Epithelial cell of esophagus (primary cell): Measurements from ENCODE around the gene PTGES.
"Not testable (repeated sequence)": the region's sequence is repeated elsewhere in the genome, so short reads cannot be mapped to it uniquely, and the experiment has no call there.

Experiments used
- DNase-seq: peaks from one replicate; pipeline ENCODE4 v3.0.0; 2010; ENCODE audit warnings: low read depth
- H3K4me3 ChIP-seq: 2 replicates; pipeline ENCODE4 v1.5.1; 2011; ENCODE audit warnings: mild to moderate bottlenecking, low read length, control low read depth
- TF ChIP-seq, protein P1 (sequence below): IDR thresholded peaks from 2 replicates; pipeline ENCODE4 v1.5.1; 2011; ENCODE audit warnings: low read depth, mild to moderate bottlenecking, low read length, control low read depth, inconsistent platforms; ENCODE audit not compliant: insufficient read depth; ENCODE audit errors: missing control alignments

Gene PTGES

DNA sequence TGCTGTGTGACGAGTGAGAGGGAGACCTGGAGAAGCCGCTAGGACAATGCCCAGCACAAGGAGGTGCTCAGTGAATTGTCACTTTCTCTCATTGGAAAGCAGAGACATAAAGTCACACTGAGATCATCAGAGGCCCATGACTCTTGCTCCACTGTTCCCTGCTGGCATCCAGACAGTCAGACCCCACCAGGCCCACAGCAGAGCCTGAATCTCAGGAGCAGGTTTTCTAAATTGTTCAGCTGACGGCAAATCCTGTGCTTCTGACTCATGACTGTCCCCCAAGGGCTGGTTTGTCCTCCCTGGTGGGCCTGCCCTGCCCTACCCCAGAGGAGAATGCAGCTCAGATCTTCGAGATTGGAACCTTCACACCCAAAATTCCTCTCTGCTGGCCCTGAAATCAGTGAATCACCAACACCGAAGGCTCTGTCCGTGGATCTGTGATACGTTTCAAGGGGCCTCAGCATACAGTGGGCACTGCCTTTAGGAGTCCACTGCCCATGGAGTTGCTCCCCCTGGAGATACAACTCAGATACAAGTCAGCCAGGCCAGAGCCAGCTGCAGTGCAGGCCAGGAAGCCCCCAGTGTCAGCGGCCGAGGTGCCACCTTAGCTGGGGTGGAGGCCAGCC is 2.7 kb downstream of the PTGES start:
- TF ChIP-seq, protein P1, sequence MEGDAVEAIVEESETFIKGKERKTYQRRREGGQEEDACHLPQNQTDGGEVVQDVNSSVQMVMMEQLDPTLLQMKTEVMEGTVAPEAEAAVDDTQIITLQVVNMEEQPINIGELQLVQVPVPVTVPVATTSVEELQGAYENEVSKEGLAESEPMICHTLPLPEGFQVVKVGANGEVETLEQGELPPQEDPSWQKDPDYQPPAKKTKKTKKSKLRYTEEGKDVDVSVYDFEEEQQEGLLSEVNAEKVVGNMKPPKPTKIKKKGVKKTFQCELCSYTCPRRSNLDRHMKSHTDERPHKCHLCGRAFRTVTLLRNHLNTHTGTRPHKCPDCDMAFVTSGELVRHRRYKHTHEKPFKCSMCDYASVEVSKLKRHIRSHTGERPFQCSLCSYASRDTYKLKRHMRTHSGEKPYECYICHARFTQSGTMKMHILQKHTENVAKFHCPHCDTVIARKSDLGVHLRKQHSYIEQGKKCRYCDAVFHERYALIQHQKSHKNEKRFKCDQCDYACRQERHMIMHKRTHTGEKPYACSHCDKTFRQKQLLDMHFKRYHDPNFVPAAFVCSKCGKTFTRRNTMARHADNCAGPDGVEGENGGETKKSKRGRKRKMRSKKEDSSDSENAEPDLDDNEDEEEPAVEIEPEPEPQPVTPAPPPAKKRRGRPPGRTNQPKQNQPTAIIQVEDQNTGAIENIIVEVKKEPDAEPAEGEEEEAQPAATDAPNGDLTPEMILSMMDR = no peak
- no peak overlapping the region for H3K4me3 ChIP-seq
- DNase-seq = peak; percentile 72

DNA sequence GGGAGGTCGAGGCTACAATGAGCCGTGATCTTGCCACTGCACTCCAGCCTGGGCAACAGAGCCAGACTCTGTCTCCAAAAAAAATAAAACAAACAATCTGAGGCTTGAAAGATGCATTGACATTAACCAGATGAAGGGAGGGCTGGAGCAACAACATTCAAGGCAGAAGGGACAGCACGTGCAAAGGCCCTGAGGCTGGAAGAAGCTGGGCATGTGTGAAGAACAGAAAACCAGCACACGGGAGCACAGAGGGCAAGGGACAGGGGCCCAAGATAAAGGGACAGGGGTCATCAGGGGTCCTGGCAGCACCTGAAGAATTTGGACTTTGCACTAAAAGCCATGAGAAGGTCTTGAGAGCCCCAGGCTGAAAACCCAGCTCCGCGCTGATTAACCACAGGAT is 3.3 kb downstream of the PTGES start:
- no peak overlapping the region for H3K4me3 ChIP-seq
- TF ChIP-seq, protein P1 = no peak
- DNase-seq = no peak

DNA sequence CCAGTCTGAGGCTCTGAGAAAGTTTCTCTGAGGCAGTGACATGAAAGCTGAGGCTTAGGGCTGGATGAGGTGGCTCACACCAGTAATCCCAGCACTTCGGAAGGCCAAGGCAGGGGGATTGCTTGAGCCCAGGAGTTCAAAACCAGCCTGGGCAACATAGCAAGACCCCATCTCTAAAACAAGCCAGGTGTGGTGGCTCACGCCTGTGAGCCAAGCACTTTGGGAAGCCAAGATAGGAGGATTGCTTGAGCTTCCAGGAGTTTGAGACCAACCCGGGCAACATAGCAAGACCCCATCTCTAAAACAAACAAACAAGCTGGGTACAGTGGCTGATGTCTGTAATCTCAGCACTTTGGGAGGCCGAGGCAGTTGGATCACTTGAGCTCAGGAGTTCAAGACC is 3.8 kb downstream of the PTGES start:
- not testable (repeated sequence) for H3K4me3 ChIP-seq, DNase-seq

DNA sequence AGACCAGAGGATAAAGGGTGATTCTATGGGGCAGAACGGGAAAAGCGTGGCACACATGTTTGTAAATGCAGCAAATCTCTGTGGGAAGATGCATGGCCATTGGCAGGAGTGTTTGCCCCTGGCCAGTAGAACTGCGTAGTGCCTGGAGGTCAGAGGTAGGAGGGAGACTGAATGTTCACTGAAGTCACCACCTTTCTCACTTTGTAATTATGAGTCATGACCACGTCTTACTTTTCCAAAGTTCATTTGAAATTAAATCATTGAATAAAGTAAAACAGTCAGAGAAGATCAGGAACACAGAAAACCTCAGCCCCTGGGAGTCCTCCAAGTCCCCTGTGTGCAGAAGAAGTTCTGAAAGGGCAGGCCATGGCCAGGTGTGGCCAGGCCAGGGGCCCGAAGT is 4.6 kb downstream of the PTGES start:
- TF ChIP-seq, protein P1 = no peak
- peak; percentile 55 for DNase-seq
- no peak overlapping the region for H3K4me3 ChIP-seq

DNA sequence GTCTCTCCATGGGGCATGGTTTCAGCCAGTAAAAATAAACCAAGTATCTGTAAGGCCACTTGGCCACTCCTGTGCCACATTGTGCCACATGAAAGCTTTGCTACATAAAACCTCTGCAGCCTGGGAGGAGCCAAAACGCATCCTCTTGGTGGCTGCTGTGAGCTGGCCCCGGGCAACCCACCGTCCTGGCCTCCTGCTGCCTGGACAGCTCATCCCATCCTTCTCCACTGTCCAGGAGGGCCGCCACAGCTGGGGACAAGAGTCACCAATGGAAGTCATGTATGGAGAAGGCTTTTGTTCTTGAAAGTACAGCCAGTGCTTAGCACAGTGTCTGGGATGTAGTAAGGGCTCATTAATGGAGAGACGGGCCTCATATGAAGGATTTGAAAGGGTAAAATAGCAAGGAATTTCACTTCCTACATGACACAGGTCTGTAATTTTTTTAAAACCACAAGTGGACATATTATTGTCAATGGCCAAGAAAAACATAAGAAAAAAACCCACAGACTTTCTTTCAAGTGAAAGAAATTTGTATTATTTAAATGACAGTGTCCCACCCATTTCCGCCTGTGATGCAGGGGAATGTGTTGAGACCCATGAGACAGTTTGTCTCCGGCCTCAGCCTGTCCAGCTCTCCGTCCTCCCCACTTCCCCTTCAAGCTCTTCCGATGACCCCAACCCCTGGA is 6.6 kb downstream of the PTGES start:
- TF ChIP-seq, protein P1 = no peak
- no peak overlapping the region for H3K4me3 ChIP-seq
- no peak for DNase-seq

DNA sequence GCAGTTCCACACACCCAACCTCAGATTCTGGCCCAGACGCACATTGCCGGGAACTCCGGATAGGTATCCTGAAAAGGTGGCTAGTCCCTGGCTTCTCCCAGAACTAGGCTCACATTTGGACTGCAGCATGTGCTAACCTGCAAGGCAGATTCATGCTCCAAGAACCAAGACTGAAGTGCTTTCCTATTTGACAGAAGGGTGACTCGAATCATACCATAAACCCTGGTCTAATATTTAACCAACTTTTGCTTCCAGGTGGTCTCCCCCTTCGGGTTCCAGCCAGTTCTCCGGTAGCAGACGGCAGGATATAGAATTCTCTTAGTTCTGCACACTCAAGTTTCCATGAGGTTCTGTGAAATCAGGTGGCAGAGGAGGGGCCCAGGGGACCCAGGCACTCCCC is 7.6 kb downstream of the PTGES start:
- peak; percentile 52 for DNase-seq
- H3K4me3 ChIP-seq = no peak overlapping the region
- TF ChIP-seq, protein P1 = no peak

DNA sequence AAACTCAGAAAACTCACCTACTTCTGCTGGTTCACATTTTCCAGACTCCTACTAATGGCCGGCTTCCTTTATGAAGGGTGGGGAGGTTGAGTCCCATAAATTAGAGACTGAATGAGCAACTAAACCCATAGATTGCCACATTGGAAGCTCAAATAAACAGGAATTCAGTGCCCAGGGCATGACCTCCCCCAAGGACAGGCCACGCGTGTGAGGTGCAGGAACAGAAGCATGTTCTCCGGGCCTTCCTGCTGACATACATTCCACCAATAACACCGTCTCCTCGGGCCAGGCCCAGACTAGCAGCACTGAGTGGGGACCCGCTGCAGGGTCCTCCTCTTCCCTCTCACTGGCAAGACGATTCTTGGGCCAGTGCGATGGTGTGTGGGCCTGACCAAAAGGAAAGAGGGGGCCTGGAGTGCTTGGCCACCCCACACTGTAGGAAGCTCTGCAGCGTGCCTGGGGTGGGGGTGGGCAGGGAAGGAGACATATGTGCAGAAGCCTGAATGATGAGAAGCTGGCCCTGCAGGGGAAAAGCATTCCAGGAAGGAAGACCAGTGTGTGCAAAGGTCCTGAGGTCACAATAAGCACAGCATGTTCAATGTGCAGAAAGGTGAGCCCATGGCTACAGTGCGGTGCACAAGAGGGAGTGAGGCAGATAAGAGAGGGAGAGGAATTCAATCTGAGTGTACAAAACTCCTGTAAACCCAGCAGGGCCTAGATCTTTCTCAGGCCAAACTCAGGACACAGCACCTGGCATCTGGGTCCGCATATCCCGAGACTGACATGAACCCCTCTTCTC is 12.0 kb downstream of the PTGES start:
- TF ChIP-seq, protein P1 = no peak

More for the DNA sequence above, 12.0 kb downstream of the PTGES start:
- DNase-seq = no peak
- H3K4me3 ChIP-seq = no peak overlapping the region
